Prostate gland (tissue), 2 donors: ENCODE data around the gene IGSF9.

Experiments
- POLR2A ChIP-seq: fragments of 450-650 bp; IDR thresholded peaks from one replicate; pipeline ENCODE4 v1.6.1; 2016; ENCODE audit warnings: antibody characterized with exemption, mild to moderate bottlenecking
- TF ChIP-seq, protein P1 (sequence below), 4 experiments: fragments of 200-600 bp in 2 of 4; fragments of 450-650 bp in 2 of 4; sonication (generic) in 2 of 4; IDR thresholded peaks; 1 replicate in 3 of 4; 2 replicates in 1 of 4; pipeline ENCODE4 v1.5.1; 2016 to 2019; ENCODE audit warnings: antibody characterized with exemption in 4 of 4, mild to moderate bottlenecking in 2 of 4, moderate library complexity in 2 of 4

DNA sequence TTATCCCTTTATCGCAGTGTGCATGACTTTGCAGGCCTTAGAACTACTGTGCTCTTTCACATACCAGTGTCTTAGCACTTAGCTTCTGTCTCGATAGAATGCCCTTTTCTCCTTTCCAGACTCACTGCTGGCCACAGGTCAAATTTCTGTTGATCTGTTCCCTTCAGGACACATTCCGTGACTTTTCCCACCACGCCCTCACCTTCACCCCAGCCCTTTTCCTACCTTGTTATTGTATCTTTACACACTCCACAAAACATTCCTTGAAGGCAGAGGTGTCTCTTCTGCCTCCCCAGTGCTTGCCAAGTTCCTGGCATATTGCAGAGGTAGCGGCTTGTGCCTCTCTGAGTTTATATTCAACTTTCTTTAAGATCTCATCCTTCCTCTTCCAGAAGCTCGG, 3.7 kb upstream of the IGSF9 start:
- TF ChIP-seq, protein P1, sequence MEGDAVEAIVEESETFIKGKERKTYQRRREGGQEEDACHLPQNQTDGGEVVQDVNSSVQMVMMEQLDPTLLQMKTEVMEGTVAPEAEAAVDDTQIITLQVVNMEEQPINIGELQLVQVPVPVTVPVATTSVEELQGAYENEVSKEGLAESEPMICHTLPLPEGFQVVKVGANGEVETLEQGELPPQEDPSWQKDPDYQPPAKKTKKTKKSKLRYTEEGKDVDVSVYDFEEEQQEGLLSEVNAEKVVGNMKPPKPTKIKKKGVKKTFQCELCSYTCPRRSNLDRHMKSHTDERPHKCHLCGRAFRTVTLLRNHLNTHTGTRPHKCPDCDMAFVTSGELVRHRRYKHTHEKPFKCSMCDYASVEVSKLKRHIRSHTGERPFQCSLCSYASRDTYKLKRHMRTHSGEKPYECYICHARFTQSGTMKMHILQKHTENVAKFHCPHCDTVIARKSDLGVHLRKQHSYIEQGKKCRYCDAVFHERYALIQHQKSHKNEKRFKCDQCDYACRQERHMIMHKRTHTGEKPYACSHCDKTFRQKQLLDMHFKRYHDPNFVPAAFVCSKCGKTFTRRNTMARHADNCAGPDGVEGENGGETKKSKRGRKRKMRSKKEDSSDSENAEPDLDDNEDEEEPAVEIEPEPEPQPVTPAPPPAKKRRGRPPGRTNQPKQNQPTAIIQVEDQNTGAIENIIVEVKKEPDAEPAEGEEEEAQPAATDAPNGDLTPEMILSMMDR (IDR thresholded peaks at IDR 0.05), result no peak
- no peak for TF ChIP-seq POLR2A
